ENCODE measurements around the gene USP5. TPM values are rescaled to one million over a fixed set of nuclear protein-coding genes. Genes with fewer than 3 reads are reported as not detected.
"Not testable (repeated sequence)": the region's sequence is repeated elsewhere in the genome, so short reads cannot be mapped to it uniquely, and the experiment has no call there.

The USP5 gene
- total and polyA plus RNA-seq, 2 experiments from 2014 or later, result 61.6 to 78.9 TPM

DNA sequence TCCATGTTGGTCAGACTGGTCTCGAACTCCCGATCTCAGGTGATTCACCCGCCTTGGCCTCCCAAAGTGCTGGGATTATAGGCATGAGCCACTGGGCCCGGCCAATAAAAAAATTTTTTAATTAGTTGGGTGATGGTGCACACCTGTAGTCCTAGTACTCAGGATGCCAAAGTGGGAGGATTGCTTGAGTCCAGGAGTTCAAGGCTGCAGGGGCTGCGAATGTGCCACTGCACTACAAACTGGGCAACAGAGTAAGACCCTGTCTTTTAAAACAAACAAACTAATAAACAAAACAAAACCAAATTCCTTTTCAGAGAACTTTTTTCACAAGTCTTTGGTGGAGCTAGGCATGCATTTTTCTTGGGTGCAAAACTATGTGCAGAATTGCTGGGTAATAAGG, 31.3 kb downstream of the USP5 start:
- H2AFZ ChIP-seq, result no peak overlapping the region
- no peaks in the 10 kb centered on the region for H3K9me3 ChIP-seq (ENCODE audit: low read depth)
- DNase-seq (ENCODE audit: low spot score), result no peak
- peaks cover 18% of the 10 kb centered on the region for H3K4me1 ChIP-seq (ENCODE audit: insufficient read depth)
- no peak overlapping the region for H3K27ac ChIP-seq
- no peaks in the 10 kb centered on the region for H3K9me2 ChIP-seq (replicated peaks; ENCODE audit: insufficient read depth)
- TF ChIP-seq EZH2phosphoT487 (IDR thresholded peaks at IDR 0.05; ENCODE audit: low read depth, severe bottlenecking, unreplicated experiment) (no peak), EZH2 (IDR thresholded peaks at IDR 0.05; ENCODE audit: borderline replicate concordance) (no peak)
- TF ChIP-seq, protein P1, sequence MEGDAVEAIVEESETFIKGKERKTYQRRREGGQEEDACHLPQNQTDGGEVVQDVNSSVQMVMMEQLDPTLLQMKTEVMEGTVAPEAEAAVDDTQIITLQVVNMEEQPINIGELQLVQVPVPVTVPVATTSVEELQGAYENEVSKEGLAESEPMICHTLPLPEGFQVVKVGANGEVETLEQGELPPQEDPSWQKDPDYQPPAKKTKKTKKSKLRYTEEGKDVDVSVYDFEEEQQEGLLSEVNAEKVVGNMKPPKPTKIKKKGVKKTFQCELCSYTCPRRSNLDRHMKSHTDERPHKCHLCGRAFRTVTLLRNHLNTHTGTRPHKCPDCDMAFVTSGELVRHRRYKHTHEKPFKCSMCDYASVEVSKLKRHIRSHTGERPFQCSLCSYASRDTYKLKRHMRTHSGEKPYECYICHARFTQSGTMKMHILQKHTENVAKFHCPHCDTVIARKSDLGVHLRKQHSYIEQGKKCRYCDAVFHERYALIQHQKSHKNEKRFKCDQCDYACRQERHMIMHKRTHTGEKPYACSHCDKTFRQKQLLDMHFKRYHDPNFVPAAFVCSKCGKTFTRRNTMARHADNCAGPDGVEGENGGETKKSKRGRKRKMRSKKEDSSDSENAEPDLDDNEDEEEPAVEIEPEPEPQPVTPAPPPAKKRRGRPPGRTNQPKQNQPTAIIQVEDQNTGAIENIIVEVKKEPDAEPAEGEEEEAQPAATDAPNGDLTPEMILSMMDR (IDR thresholded peaks at IDR 0.05; ENCODE audit: poor library complexity), result no peak
- H4K20me1 ChIP-seq (ENCODE audit: insufficient read depth, poor library complexity, severe bottlenecking), result no peaks in the 10 kb centered on the region
- no peaks in the 10 kb centered on the region for H3K79me2 ChIP-seq
- no peak overlapping the region for H3K4me2 ChIP-seq
- no peak overlapping the region for H3K4me3 ChIP-seq
- WGBS (ENCODE audit: low lambda C conversion rate, missing lambda C conversion rate), result 98% methylated on average over 5 of the region's 5 CpGs
- H3K36me3 ChIP-seq (replicated peaks; ENCODE audit: insufficient read depth, low read depth), result peaks cover 3% of the 10 kb centered on the region
- no peaks in the 10 kb centered on the region for H3K27me3 ChIP-seq

- Histone ChIP-seq H3K27ac (no peak overlapping the region), H3K9me2 (replicated peaks; ENCODE audit: insufficient read depth) (no peaks in the 10 kb centered on the region), H3K4me2 (no peak overlapping the region), H3K36me3 (replicated peaks; ENCODE audit: insufficient read depth, low read depth) (peaks cover 3% of the 10 kb centered on the region), H3K9me3 (ENCODE audit: low read depth) (no peaks in the 10 kb centered on the region), H4K20me1 (ENCODE audit: insufficient read depth, poor library complexity, severe bottlenecking) (no peaks in the 10 kb centered on the region), H3K27me3 (no peaks in the 10 kb centered on the region), H3K4me3 (no peak overlapping the region), H2AFZ (no peak overlapping the region), H3K4me1 (ENCODE audit: insufficient read depth) (peaks cover 18% of the 10 kb centered on the region), H3K79me2 (no peaks in the 10 kb centered on the region)
- TF ChIP-seq EZH2 (IDR thresholded peaks at IDR 0.05; ENCODE audit: borderline replicate concordance), result no peak
- no peak for TF ChIP-seq EZH2phosphoT487 (IDR thresholded peaks at IDR 0.05; ENCODE audit: low read depth, severe bottlenecking, unreplicated experiment)
- TF ChIP-seq, protein P1 (IDR thresholded peaks at IDR 0.05; ENCODE audit: poor library complexity), result no peak
- DNase-seq (ENCODE audit: low spot score), result no peak
- 94% methylated on average over 11 of the region's 11 CpGs for WGBS (ENCODE audit: low lambda C conversion rate, missing lambda C conversion rate)
Measured at GRCh38 chr12:6883683-6884082, 31.7 kb downstream of the USP5 start.

DNA sequence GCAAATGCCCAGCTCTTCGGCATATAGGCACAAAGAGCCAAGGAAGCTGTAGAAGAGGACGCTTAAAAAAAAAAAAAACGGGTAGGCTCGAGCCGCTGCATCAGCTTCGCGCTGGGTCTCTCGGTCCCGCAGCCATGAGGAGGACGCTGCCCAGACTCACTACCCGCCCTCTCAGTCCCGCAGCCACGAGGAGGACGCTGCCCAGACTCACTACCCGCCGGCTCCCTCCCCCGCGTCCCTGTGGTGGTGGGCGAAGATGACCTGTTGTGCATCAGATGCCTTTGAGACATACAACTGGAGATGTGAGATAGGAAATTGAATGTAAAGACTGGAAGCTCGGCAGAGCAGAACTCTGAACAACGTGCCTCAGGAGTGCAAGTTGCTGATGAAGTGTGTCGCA, 32.6 kb downstream of the USP5 start:
- H3K9me2 ChIP-seq (replicated peaks; ENCODE audit: insufficient read depth), result no peaks in the 10 kb centered on the region
- H3K36me3 ChIP-seq (replicated peaks; ENCODE audit: insufficient read depth, low read depth), result peaks cover 3% of the 10 kb centered on the region
- H3K4me1 ChIP-seq (ENCODE audit: insufficient read depth), result peaks cover 18% of the 10 kb centered on the region
- peak overlapping the region; percentile 93 for H3K27ac ChIP-seq
- H3K4me3 ChIP-seq, result no peak overlapping the region
- no peak overlapping the region for H3K4me2 ChIP-seq
- 78% methylated on average over 22 of the region's 22 CpGs for WGBS (ENCODE audit: low lambda C conversion rate, missing lambda C conversion rate)
- no peaks in the 10 kb centered on the region for H3K9me3 ChIP-seq (ENCODE audit: low read depth)
- DNase-seq (ENCODE audit: low spot score), result no peak
- H2AFZ ChIP-seq, result no peak overlapping the region
- TF ChIP-seq EZH2 (IDR thresholded peaks at IDR 0.05; ENCODE audit: borderline replicate concordance) (no peak), EZH2phosphoT487 (IDR thresholded peaks at IDR 0.05; ENCODE audit: low read depth, severe bottlenecking, unreplicated experiment) (no peak)
- TF ChIP-seq, protein P1 (IDR thresholded peaks at IDR 0.05; ENCODE audit: poor library complexity), result no peak
- no peaks in the 10 kb centered on the region for H4K20me1 ChIP-seq (ENCODE audit: insufficient read depth, poor library complexity, severe bottlenecking)
- H3K27me3 ChIP-seq, result no peaks in the 10 kb centered on the region
- H3K79me2 ChIP-seq, result no peaks in the 10 kb centered on the region

DNA sequence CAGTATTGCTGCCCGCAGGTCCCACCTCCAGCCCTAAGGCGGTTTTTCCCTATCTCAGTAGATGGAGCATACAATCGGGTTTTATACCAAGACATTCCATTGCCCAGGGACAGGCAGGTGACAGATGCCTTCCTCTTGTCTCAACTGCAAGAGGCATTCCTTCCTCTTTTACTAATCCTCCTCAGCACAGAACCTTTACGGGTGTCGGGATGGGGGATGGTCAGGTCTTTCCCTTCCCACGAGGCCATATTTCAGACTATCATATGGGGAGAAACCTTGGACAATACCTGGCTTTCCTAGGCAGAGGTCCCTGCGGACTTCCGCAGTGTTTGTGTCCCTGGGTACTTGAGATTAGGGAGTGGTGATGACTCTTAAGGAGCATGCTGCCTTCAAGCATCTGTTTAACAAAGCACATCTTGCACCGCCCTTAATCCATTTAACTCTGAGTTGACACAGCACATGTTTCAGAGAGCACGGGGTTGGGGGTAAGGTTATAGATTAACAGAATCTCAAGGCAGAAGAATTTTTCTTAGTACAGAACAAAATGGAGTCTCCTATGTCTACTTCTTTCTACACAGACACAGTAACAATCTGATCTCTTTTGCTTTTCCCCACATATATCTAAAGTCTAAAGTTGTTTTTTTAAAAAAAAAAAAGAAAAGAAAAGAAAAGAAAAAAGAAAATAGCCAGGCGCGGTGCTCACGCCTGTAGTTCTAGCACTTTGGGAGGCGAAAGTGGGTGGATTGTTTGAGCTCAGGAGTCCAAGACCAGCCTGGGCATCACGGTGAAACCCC, 34.5 kb downstream of the USP5 start:
- not testable (repeated sequence) for DNase-seq (ENCODE audit: low spot score)
- H3K27ac ChIP-seq, result peak overlapping the region; percentile 93
- WGBS (ENCODE audit: low lambda C conversion rate, missing lambda C conversion rate), result 32% methylated on average over 12 of the region's 15 CpGs

More for the DNA sequence above, 34.5 kb downstream of the USP5 start:
- H3K4me3 ChIP-seq; H3K9me3 ChIP-seq (ENCODE audit: low read depth); H3K27me3 ChIP-seq; H3K79me2 ChIP-seq; H3K9me2 ChIP-seq (replicated peaks; ENCODE audit: insufficient read depth); H4K20me1 ChIP-seq (ENCODE audit: insufficient read depth, poor library complexity, severe bottlenecking); H3K36me3 ChIP-seq (replicated peaks; ENCODE audit: insufficient read depth, low read depth): not testable (repeated sequence)
- Histone ChIP-seq H3K4me2 (peak overlapping the region; percentile 55), H2AFZ (peak overlapping the region; percentile 18), H3K4me1 (ENCODE audit: insufficient read depth) (peaks cover 12% of the 10 kb centered on the region)

Measured in hepatocyte (in vitro differentiated cells).